DMS153 treated with DMSO at 0.1 percent for 48 hours (cell line): ENCODE measurements around the gene ALDOB.
A peak's percentile ranks its signal among the peaks of the same experiment; 100 is the strongest.

Experiments used
- DNase-seq: peaks from one replicate; lab custom pipeline; 2025; ENCODE audit not compliant: unreplicated experiment; lab: John Stamatoyannopoulos, UW

The ALDOB gene

DNA sequence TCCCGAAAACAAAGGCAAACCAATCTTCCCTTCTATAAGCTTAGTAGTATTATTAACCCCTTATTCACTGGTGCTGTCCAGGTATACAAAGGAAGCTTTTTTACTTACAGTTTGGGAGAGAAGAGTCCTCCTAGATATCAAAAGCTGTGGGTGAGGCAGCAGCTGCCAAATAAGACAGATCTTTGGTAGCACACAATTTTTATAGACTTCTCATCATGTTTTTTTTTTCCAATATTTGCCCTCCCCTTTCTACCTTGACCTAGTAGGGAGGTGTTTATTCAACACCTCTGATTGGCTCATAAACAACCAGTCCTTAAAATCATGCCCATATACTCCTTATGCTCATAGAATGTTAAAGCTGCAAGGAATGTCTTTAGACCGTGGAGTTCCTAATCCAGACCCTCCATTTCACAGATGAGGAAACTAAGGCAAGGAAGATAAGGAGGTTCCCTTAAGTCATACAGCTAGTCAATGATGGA, at the start of gene ALDOB:
Gene ALDOB, minus strand, starts transcription at position 174 of the 479 bp plus-strand sequence. CDS start 4,887 bp downstream, outside the sequence.
- DNase-seq, result no peak

DNA sequence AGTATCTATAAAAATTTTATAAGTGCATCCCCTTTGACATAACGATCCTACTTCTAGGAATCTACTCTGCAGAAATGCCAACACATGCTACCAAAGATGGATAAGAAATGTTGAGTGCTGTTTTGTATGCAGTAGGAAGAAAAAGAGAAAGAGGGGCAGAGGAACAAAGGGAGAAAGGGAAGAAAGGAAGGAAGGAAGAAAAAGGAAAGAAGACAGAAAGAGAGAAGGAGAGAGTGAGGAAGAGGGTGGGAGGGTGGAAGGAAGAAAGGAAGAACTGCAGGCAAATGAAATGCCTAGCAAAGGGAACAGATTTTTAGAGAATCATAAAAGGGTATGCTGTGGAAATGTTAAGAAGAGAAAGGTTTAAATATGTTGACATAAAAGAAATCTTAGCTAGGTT, 48.5 kb upstream of the ALDOB start:
- DNase-seq, result no peak

DNA sequence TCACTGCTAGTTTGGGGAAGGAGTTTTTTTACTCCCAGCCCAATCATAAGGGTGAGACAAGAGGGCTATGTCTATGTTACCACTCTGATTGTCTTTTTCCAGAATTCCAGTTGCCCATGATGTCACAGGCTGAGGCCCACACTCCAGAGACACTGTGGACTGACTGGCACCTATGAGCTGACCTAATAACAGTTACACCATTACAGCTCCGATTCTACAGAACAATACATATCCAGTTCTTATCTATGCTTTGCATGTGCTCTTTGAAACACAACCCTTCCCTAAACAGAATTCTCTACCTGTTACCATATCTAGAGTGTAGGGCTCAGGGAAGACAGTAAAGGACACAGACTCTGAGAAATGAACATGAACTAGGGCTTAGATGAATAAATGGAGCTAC, 45.7 kb upstream of the ALDOB start:
- DNase-seq, result no peak

DNA sequence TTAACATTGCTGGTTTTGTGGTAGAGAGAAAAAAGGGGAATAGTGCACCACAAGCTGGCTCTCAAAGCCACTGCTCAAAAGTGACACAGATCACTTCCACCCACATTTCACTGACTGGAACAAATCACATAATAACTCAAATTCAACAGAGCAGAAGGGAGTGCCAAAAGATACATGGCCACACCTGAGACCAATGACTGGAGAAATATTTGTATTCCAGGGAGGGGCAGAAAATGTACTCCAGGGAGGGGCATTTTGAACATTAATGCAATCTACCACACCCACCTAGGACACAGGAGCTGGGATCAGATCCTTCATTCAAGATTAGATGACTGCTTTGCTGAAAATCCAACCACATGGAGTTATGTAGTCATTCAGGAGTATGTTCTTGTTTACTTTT, 44.8 kb upstream of the ALDOB start:
- no peak for DNase-seq

DNA sequence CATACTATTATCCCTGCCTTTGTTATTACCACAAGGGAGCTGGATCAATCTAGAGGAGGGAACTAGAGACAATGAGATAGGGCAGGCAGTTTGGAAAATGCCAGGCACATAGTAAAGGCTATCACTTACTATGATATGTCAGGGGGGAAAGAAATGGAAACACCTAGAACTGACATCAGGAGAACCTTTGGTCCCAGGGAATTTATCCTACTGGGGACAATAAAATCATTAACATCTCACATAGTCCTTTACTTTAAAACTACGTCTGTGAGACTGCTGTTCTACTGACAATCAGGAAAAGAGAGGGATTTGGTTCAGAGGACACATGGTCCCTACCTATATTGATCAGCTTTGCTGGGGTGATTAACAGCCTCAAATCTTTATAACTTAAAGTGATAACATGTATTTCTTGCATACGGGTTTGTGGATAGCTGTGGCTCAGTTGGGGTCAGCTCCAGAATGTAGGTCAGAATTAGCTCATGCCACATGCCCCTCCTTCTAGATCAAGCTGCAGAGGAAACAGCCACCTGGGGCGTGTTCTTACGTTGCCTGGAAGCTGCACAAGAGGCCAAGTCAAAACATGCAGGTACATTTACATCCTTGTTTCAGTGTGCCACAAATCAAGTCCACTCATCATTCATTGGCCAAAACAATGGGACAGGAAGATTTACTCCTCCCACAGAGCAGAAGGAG, 43.9 kb upstream of the ALDOB start:
- peak; percentile 9 for DNase-seq

DNA sequence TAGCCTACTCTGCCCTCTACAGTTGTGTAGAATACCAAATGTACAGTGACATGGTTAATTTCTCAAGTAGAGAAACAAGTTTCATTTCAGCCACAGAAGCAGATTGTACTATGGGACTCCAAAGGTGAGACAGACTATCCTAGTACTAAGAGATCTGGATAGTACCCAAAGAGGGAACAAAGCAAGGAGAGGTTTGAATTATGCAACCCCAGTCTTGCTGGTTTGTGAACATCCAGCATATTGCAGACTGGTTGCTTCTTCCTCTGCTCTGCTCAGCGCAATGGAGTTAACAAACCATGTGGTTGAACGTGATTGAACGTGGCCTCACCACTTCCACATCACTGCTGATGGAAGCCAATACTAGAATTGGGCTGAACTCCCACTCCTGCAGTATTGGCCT, 43.3 kb upstream of the ALDOB start:
- no peak for DNase-seq

DNA sequence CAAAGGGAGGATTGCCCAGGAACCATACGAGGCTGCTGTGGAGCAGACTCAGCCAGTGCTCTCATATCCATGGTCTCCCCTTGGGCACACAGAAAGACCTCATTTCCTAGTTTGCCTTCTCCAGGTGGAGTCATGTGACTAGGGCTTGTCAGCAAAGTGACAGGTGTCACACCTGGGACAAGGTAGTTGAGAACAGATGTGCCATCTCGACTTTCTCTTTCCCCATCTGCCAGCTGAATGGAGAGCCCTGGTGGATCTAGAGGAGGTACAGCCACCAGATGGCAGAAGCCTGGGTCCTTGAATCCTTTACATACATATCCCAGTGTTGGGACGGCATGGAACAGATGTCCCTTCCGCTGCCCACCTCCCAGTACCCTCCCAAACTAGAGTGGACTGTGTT, 42.9 kb upstream of the ALDOB start:
- no peak for DNase-seq

DNA sequence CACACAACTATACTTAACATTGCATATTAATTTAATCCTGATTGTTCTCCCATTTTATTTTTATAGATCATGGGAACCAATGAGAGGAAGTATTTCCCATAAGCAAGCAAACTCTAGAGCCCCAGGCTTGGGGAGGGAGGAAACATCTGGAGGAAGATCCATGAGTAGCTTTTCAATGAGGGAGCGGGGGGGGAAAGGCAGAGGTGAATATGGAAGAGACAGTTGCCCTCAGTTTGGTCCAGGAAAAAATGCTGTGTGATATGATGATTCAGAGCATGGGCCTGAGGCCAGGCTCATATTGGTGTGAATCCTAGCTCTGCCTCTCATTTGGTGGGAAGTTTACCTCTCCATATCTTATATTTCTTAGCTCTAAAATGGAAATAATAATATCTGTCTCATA, 42.2 kb upstream of the ALDOB start:
- no peak for DNase-seq

DNA sequence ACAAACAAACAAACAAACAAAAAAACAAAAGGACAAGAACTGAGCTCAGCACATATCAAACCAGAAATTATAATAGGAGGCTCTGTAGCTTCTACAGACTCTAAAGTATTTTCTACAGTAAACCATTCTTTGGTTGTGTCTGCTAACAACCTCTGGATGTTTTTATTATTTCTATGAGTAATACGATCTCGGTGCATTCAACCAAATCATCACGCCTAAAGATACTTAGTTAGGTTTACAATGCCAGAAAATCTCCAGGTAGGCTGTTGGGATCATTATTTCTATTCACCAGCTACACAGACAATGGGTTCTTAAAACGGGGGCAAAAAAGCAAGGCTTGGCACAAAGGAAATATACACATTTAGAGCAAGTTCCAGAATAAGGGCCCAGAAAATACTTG, 41.6 kb upstream of the ALDOB start:
- no peak for DNase-seq

DNA sequence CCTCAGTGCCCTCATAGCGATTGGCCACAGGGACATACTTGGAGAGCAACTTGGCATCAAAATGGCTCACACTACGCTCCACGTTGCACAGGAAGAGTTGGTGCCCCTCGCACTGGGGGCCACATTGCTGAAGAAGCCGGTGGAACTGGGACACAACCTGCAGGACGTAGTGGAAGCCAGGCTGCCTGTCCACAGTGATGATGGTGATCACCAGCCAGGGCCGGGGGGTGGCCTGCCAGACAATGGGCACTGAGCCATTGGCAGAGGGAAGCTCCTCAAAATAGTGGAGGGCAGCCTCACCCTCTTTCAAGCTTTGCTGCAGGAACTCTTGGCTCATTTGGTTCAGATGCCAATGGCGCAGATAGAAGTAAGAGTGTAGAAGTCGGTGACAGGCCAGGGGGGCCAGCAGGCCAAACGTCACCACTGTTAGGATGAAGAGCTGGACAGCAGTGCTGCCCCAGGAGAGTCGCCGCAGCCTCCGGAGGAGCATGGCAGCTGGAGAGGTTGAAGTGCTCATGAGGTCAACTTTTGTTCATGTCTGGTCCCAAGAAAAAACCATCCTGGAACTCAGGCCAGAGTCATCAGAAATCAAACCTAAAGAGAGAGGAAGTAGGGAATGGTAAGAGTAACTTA, 41.1 kb upstream of the ALDOB start:
- no peak for DNase-seq

DNA sequence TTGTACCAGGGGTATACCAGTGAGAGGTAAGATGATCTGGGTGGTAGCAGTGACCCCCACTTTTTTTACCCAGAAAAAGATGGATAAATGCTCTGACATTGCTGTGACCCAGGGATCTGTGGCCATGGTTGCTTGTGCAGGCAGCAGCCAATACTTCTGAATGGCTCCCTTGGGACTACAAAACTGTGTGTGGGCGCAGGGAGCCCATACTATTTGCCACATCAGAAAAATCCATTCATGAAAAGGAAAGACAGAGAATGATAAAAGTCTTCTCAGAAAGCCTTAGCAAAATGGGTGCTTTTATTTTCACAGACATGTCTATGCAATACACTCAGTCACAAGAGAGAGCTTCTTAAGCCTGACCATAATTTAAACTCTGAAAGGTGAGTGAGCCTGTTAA, 37.3 kb upstream of the ALDOB start:
- DNase-seq, result no peak

DNA sequence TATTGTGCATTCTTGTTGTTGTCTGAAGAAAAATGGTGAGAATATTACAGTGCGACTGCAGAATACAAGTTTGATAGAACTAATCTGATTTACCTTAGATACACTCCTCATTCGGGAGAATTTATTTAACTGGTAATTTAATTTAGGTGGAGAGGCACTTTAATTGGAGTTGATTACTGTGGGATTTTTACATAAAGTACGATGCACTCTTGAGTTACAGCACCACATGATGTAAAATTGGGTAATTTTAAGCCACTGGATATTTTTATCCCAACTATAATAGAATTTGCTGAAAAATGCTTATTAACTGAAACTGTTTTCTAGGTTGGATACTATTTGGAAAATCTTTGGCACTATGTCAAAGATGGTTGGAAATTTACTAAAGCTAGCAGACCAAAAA, 35.4 kb upstream of the ALDOB start:
- no peak for DNase-seq

DNA sequence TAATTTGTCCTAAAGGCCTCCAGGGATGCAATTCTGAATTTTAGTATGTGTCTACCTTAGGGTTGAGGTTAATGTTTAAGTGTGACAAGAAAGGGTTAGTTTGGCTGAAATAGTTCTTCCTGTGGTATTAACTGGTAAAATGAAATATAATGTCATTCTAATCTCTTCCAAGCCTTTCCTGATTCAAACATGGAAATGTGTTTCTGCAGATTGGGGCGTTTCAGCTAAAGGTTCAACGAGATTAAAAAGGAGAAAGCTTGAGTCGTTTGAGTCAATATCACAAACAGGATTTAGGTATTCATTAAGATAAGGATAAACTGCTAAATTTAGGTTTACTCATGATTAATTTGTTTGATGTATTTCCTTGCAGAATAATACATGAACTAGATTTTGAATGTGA, 34.4 kb upstream of the ALDOB start:
- no peak for DNase-seq

DNA sequence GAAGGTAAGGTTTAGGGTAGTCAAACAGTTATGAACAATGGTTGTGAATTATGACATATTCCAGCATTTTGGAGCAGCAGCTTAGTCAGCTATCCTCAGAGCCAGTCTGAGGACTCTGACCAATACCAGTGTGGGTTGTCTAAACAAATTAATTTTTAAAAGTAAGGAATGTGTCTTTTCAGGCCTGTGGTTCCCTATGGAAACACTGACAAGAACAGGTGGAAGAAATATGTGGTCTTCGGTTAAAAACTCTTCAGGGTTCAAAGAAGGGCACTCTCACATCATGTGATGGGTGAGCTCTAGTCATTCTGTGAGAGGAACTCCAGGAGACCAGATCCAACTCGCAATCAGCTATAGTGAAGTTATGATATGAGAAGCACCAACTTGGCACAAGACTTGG, 33.5 kb upstream of the ALDOB start:
- DNase-seq, result no peak

DNA sequence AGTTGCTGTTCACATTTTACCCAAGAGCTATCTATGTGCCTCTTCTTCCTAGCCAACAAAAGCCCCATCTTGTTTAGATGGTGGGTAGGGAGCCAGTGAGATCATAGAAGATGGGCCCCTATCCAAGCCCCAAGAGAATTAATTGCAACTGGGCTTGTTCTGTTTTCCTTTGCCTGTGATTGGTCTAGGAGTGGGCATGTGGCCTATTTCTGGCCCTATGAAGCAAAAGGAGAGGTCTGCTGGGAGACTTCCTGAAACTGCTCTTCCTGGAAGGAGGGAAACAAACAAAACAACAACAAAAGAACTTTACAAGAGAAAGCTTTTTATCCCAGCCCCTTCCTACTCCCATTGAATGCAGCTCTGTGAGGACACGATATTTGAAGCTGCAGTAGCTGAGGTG, 32.5 kb upstream of the ALDOB start:
- no peak for DNase-seq

DNA sequence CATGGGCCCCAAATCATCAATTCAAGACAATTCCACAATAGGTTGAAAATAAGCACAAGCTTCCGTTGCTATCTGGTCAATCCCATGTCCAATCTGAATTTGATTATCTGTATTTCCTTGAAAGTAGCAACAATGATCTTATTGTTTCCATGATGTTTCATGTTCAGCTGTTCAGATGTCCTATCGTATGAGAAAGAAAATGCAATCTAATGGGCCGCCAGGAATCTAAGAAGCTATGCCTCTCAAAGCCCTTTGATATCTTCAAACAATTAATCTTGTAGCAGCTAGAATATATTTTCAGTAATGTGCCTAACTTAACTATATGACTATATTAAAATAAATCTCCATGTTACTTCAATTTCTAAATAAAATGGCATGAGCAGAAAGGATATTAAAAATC, 32.1 kb upstream of the ALDOB start:
- DNase-seq, result no peak

DNA sequence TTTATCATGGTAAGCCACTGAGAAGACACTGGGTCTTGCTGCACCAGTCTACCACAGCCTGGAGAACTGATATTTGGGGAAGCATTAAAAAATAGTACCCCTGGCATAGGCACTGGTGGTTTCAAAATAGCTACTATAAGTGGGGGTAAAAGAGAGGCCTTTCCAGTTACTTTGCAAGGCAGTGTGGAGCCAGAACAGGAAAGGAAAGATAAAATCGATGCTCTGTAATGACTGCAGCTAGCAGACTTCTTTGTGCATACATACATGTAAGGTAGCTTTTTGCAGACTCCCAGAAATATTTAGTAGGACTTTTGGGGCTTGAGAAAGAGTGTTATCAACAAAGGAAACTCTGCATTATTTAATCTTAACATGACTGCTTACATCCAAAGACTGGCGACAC, 31.3 kb upstream of the ALDOB start:
- no peak for DNase-seq

DNA sequence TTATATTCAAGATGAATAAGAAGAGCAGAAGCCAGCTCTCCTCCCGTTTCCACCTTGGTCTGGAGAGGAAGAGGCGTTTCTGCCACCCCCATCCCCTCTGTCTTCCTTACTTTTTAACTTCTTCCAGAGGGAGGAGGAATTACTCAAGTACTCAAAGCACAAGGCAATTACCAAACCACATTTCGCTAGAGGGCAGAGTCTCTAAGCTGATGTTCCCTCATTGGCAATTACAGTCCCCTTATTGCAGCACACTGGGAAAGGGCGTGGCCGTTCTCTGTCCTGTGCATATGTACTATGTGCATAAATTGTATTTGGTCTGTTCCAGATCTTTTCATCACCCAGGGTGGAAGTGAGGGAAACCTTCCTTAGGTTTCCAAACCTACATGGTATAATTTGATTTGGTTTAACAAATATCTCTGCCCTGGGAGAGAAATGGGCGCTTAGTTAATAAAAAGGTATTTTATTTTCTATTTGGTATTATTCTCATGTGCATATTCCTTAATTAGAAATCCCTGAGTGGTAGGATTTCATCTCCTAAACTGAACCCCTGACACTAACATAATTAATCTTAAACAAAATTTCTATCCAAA, 29.8 kb upstream of the ALDOB start:
- DNase-seq, result no peak

DNA sequence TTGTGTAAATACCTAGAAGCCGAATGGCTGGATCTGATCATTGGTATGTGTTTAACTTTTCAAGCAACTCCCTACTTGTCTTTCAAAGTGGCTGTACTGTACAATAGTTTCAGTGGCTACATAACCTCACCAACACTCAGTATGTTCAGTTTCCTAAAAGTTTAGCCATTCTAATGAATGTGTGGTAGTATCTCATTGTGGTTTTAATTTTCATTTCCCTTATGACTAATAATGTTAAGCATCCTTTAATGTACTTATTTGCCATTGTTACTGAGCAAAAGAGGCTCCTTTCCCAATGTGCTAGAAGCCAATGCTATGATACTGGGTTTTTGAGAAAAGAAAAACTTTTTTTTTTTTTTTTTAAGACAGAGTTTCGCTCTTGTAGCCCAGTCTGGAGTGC, 27.8 kb upstream of the ALDOB start:
- no peak for DNase-seq

DNA sequence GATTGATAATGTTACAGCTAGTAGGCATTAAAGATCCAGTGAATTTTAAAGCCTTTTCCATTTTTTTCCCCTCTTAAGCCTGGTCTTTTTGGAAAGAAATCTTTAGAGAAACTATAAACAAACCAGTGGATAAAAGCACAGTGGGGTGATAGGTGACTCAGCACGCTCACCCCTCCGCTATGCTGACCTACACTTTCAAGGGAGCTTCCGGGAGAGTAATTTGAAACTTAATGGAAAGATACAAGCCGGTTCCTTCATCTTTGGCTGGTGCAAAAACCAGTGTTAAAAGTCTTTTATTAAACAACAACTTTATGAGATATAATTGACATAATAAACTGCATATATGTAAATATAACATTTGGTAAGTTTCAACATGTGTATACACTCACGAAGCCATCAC, 27.0 kb upstream of the ALDOB start:
- DNase-seq, result no peak

DNA sequence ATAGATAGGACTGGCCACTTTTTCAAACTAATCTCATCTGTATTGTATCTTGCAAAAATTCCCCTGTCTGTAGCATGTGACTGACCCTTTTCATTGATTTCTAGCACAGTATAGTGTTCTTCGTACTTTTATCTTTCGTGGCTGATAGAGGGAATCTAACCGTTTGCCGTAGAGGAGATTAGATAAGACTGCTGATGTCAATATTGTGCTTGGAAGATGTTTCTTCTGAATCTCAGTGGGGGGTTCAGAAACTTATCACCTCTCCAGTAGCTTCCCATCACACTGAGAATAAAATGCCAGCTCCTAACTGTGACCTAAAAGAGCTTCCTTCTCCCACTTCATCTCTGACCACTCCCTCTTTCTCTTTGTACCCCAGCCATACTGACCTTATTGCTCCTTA, 25.4 kb upstream of the ALDOB start:
- DNase-seq, result no peak

DNA sequence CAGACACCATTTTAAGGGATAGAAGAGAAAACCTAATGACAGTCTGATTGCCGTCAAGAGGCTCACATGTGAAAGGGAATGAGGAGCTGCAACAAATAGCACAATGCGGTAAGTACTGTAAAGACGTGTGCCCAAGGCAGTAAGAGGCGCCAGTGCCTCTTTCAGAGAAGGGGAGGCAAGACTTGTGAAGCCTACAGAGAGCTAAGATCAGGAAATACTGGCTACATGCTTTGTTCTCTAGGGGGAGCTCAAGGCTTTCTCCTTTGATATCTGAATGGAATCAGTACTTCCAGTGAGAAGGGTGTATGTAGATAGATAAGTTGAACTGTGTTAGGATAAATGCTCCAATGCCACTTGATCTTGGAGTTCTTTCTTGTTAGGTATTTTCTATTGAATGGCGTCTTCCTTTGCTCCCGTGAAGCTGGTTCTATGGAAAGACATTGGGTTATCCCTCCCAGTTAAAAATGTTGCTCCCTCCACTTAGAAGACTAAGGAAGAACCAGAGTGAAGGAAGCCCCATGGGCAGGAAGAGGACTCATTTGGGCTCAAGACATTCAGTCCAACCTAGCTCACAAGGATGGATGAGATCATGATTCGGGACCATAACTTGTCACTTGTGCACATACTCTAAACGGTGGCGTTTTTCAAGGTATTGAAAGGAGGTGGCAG, 23.5 kb upstream of the ALDOB start:
- DNase-seq, result peak; percentile 75
